HL-60 (cell line): Measurements from ENCODE around the gene BACH1.

Experiments used
- CTCF ChIP-seq: IDR thresholded peaks from one replicate; pipeline ENCODE4 v1.5.1; 2011; ENCODE audit warnings: low read length, control low read depth, inconsistent platforms; ENCODE audit not compliant: insufficient read depth
- GABPA ChIP-seq: IDR thresholded peaks from 2 replicates; pipeline ENCODE4 v1.6.1; 2012; ENCODE audit warnings: low read depth
- POLR2AphosphoS5 ChIP-seq: IDR thresholded peaks from 2 replicates; pipeline ENCODE4 v1.6.1; 2012; ENCODE audit warnings: low read depth
- REST ChIP-seq: IDR thresholded peaks from 2 replicates; pipeline ENCODE4 v1.6.1; 2012; ENCODE audit warnings: low read depth; ENCODE audit not compliant: insufficient replicate concordance
- SPI1 ChIP-seq: IDR thresholded peaks from 2 replicates; pipeline ENCODE4 v1.6.1; 2012; ENCODE audit warnings: low read depth, mild to moderate bottlenecking, borderline replicate concordance

GRCh38 chr21:29258626-29259338 is 39.9 kb upstream of the BACH1 start:
- TF ChIP-seq CTCF (no peak), REST (no peak), POLR2AphosphoS5 (no peak), GABPA (no peak), SPI1 (no peak)
